Measurements from ENCODE around the gene RNF141. TPM values are rescaled to one million over a fixed set of nuclear protein-coding genes. Genes with fewer than 3 reads are reported as not detected.

The RNF141 gene
- total RNA-seq, 6 donors from 2014 or later: 13.2 to 74.6 (median 43.1) TPM

DNA sequence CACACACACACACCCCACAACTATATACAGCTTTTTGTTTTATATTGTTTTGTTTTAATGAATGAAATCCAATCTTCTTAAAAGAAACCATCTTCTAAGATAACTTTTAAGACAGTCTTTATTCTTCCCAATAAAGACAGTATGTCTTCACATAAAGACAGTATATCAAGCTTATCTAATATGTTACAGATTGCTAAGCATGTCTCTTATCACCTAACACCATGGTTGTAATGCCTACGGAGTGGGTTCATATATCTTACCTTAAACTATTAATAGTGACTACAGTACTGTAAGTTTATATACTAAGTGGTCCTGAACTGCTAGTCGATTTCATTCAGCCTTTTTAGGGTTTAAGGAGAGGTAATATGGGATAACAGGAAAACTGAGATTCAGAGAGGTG is 8.5 kb downstream of the RNF141 start:
- peaks cover 0 to 51% (median 9%) of the 10 kb centered on the region in 4 donors for H3K36me3 ChIP-seq
- ATAC-seq (ENCODE audit: low FRiP score in 2 of 2): no peak
- H3K9me3 ChIP-seq: no peaks in the 10 kb centered on the region
- no peak overlapping the region for H3K4me3 ChIP-seq
- H3K27me3 ChIP-seq: no peaks in the 10 kb centered on the region
- DNase-seq: no peak
- WGBS, 2 donors: 87% methylated on average over 2 of the region's 2 CpGs
- no peak for TF ChIP-seq EP300 (IDR thresholded peaks at IDR 0.05)
- no peak for TF ChIP-seq POLR2A (IDR thresholded peaks at IDR 0.05)
- TF ChIP-seq CTCF (IDR thresholded peaks at IDR 0.05): no peak
- TF ChIP-seq POLR2AphosphoS5 (IDR thresholded peaks at IDR 0.05): no peak
- peaks cover 0 to 9% (median 6%) of the 10 kb centered on the region in 4 donors for H3K4me1 ChIP-seq
- H3K27ac ChIP-seq: no peak overlapping the region

GRCh38 chr11:10529279-10529678 is 11.7 kb downstream of the RNF141 start:
- ATAC-seq (ENCODE audit: low FRiP score in 2 of 2) (no peak), DNase-seq (no peak)
- peaks cover 0 to 75% (median 10%) of the 10 kb centered on the region in 4 donors for H3K36me3 ChIP-seq
- H3K4me1 ChIP-seq: peaks cover 0 to 7% (median 3%) of the 10 kb centered on the region in 4 donors
- H3K9me3 ChIP-seq: no peaks in the 10 kb centered on the region
- no peak overlapping the region for H3K4me3 ChIP-seq
- no peak for TF ChIP-seq POLR2AphosphoS5 (IDR thresholded peaks at IDR 0.05)
- TF ChIP-seq EP300 (IDR thresholded peaks at IDR 0.05): no peak
- no peak for TF ChIP-seq CTCF (IDR thresholded peaks at IDR 0.05)
- TF ChIP-seq POLR2A (IDR thresholded peaks at IDR 0.05): no peak
- no peak overlapping the region for H3K27ac ChIP-seq
- no peaks in the 10 kb centered on the region for H3K27me3 ChIP-seq
- 91% methylated on average over 2 of the region's 2 CpGs for WGBS, 2 donors

- ATAC-seq (ENCODE audit: low FRiP score in 2 of 2) (no peak), DNase-seq (no peak)
- Histone ChIP-seq H3K27ac (no peak overlapping the region), H3K4me3 (no peak overlapping the region), H3K9me3 (no peaks in the 10 kb centered on the region), H3K36me3 (peaks cover 0 to 74% (median 10%) of the 10 kb centered on the region in 4 donors), H3K27me3 (no peaks in the 10 kb centered on the region), H3K4me1 (peaks cover 0 to 12% (median 5%) of the 10 kb centered on the region in 4 donors)
- TF ChIP-seq CTCF (IDR thresholded peaks at IDR 0.05): no peak
- TF ChIP-seq EP300 (IDR thresholded peaks at IDR 0.05): no peak
- no peak for TF ChIP-seq POLR2A (IDR thresholded peaks at IDR 0.05)
- no peak for TF ChIP-seq POLR2AphosphoS5 (IDR thresholded peaks at IDR 0.05)
Measured at GRCh38 chr11:10528121-10528520, 12.9 kb downstream of the RNF141 start.

GRCh38 chr11:10526974-10527918 is 13.7 kb downstream of the RNF141 start:
- Histone ChIP-seq H3K4me3 (no peak overlapping the region), H3K9me3 (no peaks in the 10 kb centered on the region), H3K27ac (peak overlapping the region in 1 of 4 donors; percentile 14), H3K27me3 (no peaks in the 10 kb centered on the region), H3K36me3 (peaks cover 0 to 70% (median 10%) of the 10 kb centered on the region in 4 donors), H3K4me1 (peaks cover 5 to 19% (median 11%) of the 10 kb centered on the region in 4 donors)
- 75 to 78% methylated on average over 6 of the region's 6 CpGs for WGBS, 2 donors
- no peak for ATAC-seq (ENCODE audit: low FRiP score in 2 of 2)
- no peak for DNase-seq
- TF ChIP-seq POLR2AphosphoS5 (IDR thresholded peaks at IDR 0.05) (no peak), POLR2A (IDR thresholded peaks at IDR 0.05) (no peak), EP300 (IDR thresholded peaks at IDR 0.05) (no peak), CTCF (IDR thresholded peaks at IDR 0.05) (no peak)

All from upper lobe of left lung (tissue), 6 donors.